Measurements from ENCODE around the gene CTTNBP2NL.
A peak's percentile ranks its signal among the peaks of the same experiment; 100 is the strongest.
"Not testable (repeated sequence)": the region's sequence is repeated elsewhere in the genome, so short reads cannot be mapped to it uniquely, and the experiment has no call there.

Gene CTTNBP2NL

DNA sequence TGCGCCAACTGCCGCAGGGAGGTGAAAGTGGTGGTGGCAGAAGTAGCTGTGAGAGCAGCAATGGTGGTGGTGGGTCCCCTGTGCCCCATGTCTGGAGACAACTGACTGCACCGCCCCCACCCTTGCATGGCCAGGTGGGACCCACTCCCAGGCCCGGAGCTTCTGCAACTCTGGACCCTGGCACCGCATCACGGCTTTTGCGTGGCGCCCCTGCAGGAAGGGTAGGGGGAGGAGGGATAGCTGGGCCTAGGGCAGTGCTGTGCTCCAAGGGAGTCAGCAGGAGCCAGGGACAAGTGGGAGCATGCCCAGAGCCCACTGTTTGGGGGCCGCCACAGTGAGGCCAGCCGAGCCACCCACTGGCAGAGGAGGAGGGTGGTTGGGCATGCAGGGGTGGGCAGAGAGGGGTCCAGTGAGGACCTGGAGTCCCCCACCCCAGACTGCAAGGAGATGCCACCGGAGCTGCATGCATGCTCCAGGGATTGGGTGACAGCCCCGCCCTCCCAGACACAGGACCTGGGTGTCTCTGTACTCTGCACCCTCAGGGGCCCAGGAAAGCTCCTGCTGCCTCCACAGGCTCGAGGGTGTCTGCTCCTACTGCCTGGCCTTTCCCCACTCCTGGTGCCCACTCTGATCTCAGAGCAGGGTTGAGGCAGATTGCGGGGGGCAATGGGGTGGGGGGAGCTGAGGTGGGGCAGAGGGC is 9.8 kb upstream of the CTTNBP2NL start:
- no peak for TF ChIP-seq Cebpa-rat (IDR thresholded peaks at IDR 0.05)
- H3K27me3 ChIP-seq, result no peaks in the 10 kb centered on the region
- no peak overlapping the region for H3K9ac ChIP-seq
- H3K4me3 ChIP-seq, result no peak overlapping the region
- no peaks in the 10 kb centered on the region for H4K20me1 ChIP-seq
- H3K27ac ChIP-seq, result no peak overlapping the region
- H3K4me2 ChIP-seq, result no peak overlapping the region
- H3K36me3 ChIP-seq, result no peaks in the 10 kb centered on the region
- no peaks in the 10 kb centered on the region for H3K9me3 ChIP-seq
- H3K4me1 ChIP-seq, result peaks cover 2% of the 10 kb centered on the region

DNA sequence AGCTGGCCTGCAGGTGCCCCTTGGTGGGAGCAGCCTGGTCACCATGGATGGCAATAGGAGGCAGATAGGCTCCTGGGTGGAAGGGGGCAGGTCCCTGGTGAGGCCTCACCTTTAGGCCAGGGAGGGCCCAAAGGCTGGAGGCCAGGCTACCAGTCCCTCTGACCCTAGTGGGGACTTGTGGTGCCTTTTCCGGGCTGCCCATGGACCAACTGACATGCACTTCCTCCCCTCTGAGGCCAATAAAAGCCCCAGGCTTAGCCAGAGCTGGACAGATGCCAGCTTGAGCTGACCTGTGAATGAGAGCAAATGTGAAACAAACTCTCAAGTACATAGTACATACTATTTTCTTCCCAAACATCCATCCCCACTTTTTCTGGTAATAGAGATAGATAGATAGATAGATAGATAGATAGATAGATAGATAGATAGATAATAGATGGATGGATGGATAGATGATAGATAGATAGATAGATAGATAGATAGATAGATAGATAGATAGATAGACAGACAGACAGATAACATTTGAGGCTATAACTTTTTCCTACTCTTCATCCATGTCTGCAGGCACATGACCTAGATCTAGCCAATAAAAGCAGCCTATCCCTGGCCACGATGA is 9.2 kb upstream of the CTTNBP2NL start:
- no peaks in the 10 kb centered on the region for H3K36me3 ChIP-seq
- H3K4me2 ChIP-seq, result no peak overlapping the region
- no peak for TF ChIP-seq Cebpa-rat (IDR thresholded peaks at IDR 0.05)
- no peaks in the 10 kb centered on the region for H3K27me3 ChIP-seq
- no peaks in the 10 kb centered on the region for H3K9me3 ChIP-seq
- H3K9ac ChIP-seq, result no peak overlapping the region
- H4K20me1 ChIP-seq, result no peaks in the 10 kb centered on the region
- no peak overlapping the region for H3K4me3 ChIP-seq
- peaks cover 4% of the 10 kb centered on the region for H3K4me1 ChIP-seq
- no peak overlapping the region for H3K27ac ChIP-seq

DNA sequence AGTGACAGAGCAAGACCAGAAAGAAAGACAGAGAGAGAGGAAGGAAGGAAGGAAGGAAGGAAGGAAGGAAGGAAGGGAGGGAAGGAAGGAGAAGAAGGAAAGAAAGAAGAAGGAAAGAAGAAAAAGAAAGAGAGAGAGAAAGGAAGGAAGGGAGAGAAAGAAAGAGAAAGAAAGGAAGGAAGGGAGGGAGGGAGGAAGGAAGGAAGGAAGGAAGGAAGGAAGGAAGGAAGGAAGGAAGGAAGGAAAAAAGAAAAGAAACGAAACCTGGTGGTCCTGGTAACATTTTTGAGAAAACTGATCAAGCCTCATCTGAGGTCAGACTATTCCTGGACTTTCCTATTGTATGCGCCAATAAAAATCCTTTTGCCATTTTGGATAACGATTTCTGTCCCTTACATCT is 8.2 kb upstream of the CTTNBP2NL start:
- H3K4me1 ChIP-seq, result peaks cover 4% of the 10 kb centered on the region

DNA sequence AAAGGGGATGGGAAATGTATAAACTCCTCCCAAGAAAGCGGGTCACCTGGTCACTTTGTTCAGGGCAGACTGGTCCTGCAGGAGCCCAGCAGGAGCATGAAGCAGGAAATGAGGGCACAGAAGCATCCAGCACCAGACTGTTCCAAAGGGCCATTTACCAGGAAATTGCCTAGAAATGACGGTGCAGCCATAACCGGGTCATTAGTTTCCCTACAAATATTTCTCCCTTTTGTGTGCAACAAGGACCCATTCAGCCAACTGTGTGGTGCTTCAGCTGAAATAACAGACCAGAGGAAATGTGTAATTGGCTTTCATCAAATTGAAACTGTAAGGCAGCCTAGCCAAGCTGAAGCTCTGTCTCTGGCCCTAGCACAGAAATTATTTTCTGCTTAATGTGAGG is 7.6 kb upstream of the CTTNBP2NL start:
- Histone ChIP-seq H3K9ac (no peak overlapping the region), H3K27ac (no peak overlapping the region), H3K4me2 (no peak overlapping the region), H3K27me3 (no peaks in the 10 kb centered on the region), H3K4me1 (peaks cover 5% of the 10 kb centered on the region), H3K9me3 (no peaks in the 10 kb centered on the region), H3K36me3 (no peaks in the 10 kb centered on the region), H3K4me3 (no peak overlapping the region), H4K20me1 (no peaks in the 10 kb centered on the region)
- TF ChIP-seq Cebpa-rat (IDR thresholded peaks at IDR 0.05), result no peak

More for the DNA sequence above, 8.2 kb upstream of the CTTNBP2NL start:
- Histone ChIP-seq H4K20me1 (no peaks in the 10 kb centered on the region), H3K36me3 (no peaks in the 10 kb centered on the region), H3K4me2 (no peak overlapping the region), H3K9me3 (no peaks in the 10 kb centered on the region), H3K27me3 (no peaks in the 10 kb centered on the region), H3K4me3 (no peak overlapping the region), H3K9ac (no peak overlapping the region), H3K27ac (no peak overlapping the region)
- no peak for TF ChIP-seq Cebpa-rat (IDR thresholded peaks at IDR 0.05)

DNA sequence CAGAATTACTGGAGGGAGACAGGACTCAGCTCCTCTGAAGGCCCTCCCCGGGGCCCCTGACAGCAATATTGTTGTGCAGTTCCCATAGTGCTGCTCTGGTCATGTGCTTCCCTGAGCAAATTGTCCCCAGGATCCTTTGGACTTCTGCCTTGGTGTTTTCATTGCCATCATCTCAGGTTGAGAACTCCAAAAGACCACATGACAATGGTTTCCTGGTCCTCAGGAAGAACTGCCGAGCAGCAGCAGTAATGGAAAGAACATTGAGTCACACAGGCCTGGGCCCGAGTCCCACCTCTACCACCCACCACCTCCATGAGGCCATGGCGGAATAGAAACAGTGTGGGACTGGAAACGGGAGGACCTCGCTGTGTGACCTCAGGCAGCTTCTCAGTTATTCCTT is 6.3 kb upstream of the CTTNBP2NL start:
- H3K27me3 ChIP-seq, result no peaks in the 10 kb centered on the region
- H3K9ac ChIP-seq, result no peak overlapping the region
- TF ChIP-seq Cebpa-rat (IDR thresholded peaks at IDR 0.05), result no peak
- H3K4me3 ChIP-seq, result no peak overlapping the region
- H3K27ac ChIP-seq, result no peak overlapping the region
- H4K20me1 ChIP-seq, result no peaks in the 10 kb centered on the region
- H3K9me3 ChIP-seq, result no peaks in the 10 kb centered on the region
- H3K4me1 ChIP-seq, result peaks cover 17% of the 10 kb centered on the region
- no peak overlapping the region for H3K4me2 ChIP-seq
- no peaks in the 10 kb centered on the region for H3K36me3 ChIP-seq

DNA sequence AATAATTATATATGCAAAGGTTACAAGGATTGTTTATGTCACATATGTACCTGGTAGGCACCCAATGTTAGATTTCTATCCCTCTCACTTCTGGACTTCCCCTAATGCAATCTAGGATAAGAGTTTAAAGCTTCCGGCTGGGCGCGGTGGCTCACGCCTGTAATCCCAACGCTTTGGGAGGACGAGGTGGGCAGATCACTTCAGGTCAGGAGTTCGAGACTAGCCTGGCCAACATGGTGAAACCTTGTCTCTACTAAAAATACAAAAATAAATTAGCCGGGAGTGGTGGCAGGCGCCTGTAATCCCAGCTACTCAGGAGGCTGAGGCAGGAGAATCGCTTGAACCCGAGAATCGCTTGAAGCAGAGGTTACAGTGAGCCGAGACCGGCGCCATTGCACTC is 5.7 kb upstream of the CTTNBP2NL start:
- H3K36me3 ChIP-seq, H3K4me3 ChIP-seq, H3K27ac ChIP-seq, H3K27me3 ChIP-seq, H3K9me3 ChIP-seq, H3K9ac ChIP-seq, H4K20me1 ChIP-seq: not testable (repeated sequence)
- H3K4me2 ChIP-seq, result peak overlapping the region; percentile 85
- H3K4me1 ChIP-seq, result peaks cover 23% of the 10 kb centered on the region

DNA sequence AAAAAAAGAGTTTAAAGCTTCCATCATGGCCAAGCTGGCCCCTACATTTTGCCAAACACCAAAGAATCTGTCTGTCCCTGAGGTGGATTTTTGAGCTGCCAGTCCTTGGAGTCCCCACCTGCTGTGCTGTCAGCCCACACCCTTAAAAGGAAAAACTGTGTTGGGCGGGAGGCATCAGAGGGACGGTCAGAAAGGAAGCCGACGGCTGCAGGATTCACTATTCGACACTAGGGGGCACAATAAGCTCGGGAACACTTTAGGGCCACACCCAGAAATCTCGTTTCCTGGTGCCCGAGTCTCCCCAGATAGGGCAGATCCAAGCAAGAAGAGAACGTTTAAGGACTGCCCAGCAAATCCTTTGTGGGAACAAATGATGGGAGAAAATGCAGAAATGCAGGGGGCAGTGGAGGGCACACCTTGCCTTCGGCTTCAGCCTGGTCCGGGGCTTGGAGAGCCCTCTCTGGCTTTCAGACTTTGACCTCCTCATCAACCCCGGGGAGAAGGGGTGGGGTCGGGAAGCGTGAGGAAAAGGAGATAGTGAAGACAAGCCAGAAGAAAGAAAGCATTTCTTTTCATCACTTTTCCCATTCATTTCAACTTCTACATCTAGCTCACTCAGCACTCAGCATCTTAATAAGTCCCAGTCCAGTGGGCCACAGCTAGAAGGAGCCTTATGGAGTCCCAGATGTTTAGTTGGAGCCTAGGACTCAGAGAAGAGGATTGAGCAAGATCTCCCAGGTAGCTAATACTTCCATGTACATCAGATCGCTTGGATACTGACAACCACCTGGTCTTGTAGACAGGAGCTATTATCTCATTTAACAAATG is 5.0 kb upstream of the CTTNBP2NL start:
- Histone ChIP-seq H4K20me1 (no peaks in the 10 kb centered on the region), H3K9ac (peak overlapping the region; percentile 61), H3K4me3 (peak overlapping the region; percentile 64), H3K27me3 (no peaks in the 10 kb centered on the region), H3K4me2 (peak overlapping the region; percentile 85), H3K4me1 (peaks cover 27% of the 10 kb centered on the region), H3K36me3 (no peaks in the 10 kb centered on the region), H3K27ac (no peak overlapping the region), H3K9me3 (no peaks in the 10 kb centered on the region)
- no peak for TF ChIP-seq Cebpa-rat (IDR thresholded peaks at IDR 0.05)

DNA sequence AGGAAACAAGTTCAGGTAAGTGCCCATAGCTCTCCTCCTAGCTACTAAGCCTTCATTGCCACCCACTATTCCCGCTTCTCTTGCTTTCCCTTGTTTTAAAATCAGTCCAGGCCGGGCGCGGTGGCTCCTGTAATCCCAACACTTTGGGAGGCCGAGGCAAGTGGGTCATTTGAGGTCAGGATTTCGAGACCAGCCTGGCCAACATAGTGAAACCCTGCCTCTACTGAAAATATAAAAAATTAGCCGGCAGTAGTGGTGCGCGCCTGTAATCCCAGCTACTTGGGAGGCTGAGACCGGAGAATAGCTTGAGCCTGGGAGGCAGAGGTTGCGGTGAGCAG is 4.4 kb upstream of the CTTNBP2NL start:
- H3K9ac ChIP-seq, result no peak overlapping the region
- H4K20me1 ChIP-seq, result no peaks in the 10 kb centered on the region
- no peak overlapping the region for H3K4me3 ChIP-seq
- peak overlapping the region; percentile 85 for H3K4me2 ChIP-seq
- H3K9me3 ChIP-seq, result no peaks in the 10 kb centered on the region
- TF ChIP-seq Cebpa-rat (IDR thresholded peaks at IDR 0.05), result no peak
- H3K4me1 ChIP-seq, result peaks cover 28% of the 10 kb centered on the region
- no peaks in the 10 kb centered on the region for H3K27me3 ChIP-seq
- H3K36me3 ChIP-seq, result no peaks in the 10 kb centered on the region
- no peak overlapping the region for H3K27ac ChIP-seq

DNA sequence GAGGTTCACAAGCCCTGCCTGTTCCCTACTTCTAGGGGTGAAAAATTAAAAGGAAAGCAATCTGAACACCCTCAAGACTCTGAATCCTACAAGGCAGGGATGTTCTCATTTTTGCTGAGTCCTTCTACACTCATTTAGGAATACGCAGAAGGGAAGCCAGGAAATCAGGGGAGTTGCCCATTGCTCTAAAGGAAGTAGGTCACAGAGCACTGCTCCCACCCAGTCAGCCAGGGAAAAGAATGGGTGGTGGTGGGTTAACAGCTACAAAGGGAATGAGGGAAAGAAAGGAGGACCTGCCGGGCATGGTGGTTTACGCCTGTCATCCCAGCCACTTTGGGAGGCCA is 2.4 kb upstream of the CTTNBP2NL start:
- no peaks in the 10 kb centered on the region for H3K27me3 ChIP-seq
- no peak for TF ChIP-seq Cebpa-rat (IDR thresholded peaks at IDR 0.05)
- no peaks in the 10 kb centered on the region for H3K9me3 ChIP-seq
- no peak overlapping the region for H3K27ac ChIP-seq
- no peak overlapping the region for H3K9ac ChIP-seq
- no peaks in the 10 kb centered on the region for H3K36me3 ChIP-seq
- H3K4me1 ChIP-seq, result peaks cover 42% of the 10 kb centered on the region
- H4K20me1 ChIP-seq, result peaks cover 10% of the 10 kb centered on the region; the same call in 1 of the 2 replicates
- H3K4me3 ChIP-seq, result no peak overlapping the region
- peak overlapping the region; percentile 18; the same call in 1 of the 2 replicates for H3K4me2 ChIP-seq

DNA sequence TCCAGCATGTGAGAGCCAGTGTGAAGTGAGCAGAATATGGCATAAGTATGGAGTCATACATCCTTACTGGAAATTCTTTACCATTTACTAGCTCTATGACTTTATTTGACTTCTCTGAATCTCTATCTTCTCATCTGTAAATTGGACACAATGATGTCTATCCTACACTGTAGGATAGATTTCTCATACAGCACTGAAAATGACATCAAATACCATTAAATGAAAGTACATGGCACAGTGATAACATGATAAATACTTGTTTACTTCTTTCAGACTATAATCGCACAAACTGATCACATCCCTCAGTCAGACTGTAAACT is 1.3 kb upstream of the CTTNBP2NL start:
- H3K4me2 ChIP-seq, result peak overlapping the region; percentile 18; the same call in 1 of the 2 replicates
- H3K27me3 ChIP-seq, result no peaks in the 10 kb centered on the region
- H3K9ac ChIP-seq, result no peak overlapping the region
- H3K4me3 ChIP-seq, result no peak overlapping the region
- peaks cover 10% of the 10 kb centered on the region; the same call in 1 of the 2 replicates for H4K20me1 ChIP-seq
- H3K9me3 ChIP-seq, result no peaks in the 10 kb centered on the region
- no peak overlapping the region for H3K27ac ChIP-seq
- TF ChIP-seq Cebpa-rat (IDR thresholded peaks at IDR 0.05), result no peak
- peaks cover 42% of the 10 kb centered on the region for H3K4me1 ChIP-seq
- H3K36me3 ChIP-seq, result no peaks in the 10 kb centered on the region

Data from BLaER1 (cell line).